GM12878 (cell line): ENCODE data around the gene NUAK2. TPM values are rescaled to one million over a fixed set of nuclear protein-coding genes. Genes with fewer than 3 reads are reported as not detected.
A peak's percentile ranks its signal among the peaks of the same experiment; 100 is the strongest.

Source experiments
- ATAC-seq: fragments of 200-7000 bp; cut with Tn5 transposase; 3 replicates; pipeline ENCODE4 v1.9.1; 2020; ENCODE audit warnings: mild to moderate bottlenecking, moderate library complexity
- BruUV-seq: library from RNA; stranded (reverse); fragments of 400-500 nt; replicated peaks from 2 replicates; lab custom pipeline; 2021; lab: Mats Ljungman, UMichigan
- CTCF ChIA-PET: fragments of 300-600 bp; sonication (Branson Sonifier 250); formaldehyde crosslinking; extraction: SDS; loops from one replicate; lab custom pipeline; 2021; ENCODE audit warnings: inconsistent platforms; lab: Yijun Ruan, JAX
- POLR2A ChIA-PET: fragments of 350-600 bp; formaldehyde crosslinking; extraction: SDS; loops from one replicate; lab custom pipeline; 2021; ENCODE audit warnings: inconsistent platforms; lab: Charles Lee
- RAD21 ChIA-PET: fragments of 300-600 bp; sonication (Branson Sonifier 250); formaldehyde crosslinking; loops from one replicate; lab custom pipeline; 2023; ENCODE audit warnings: antibody characterized with exemption; ENCODE audit not compliant: unreplicated experiment; lab: Charles Lee
- SMC1A ChIA-PET: fragments of 300-600 bp; sonication (Branson Sonifier 250); formaldehyde crosslinking; loops from one replicate; lab custom pipeline; 2023; ENCODE audit not compliant: unreplicated experiment, uncharacterized antibody; lab: Charles Lee
- DNase-seq: peaks from one replicate; pipeline ENCODE4 v3.0.0-alpha.2; 2011; ENCODE audit warnings: low read depth, low spot score
- FAIRE-seq: peaks from 3 replicates; lab custom pipeline; 2011; peaks lifted over from hg19 to GRCh38; lab: Jason Lieb, UNC
- H2AFZ ChIP-seq: 2 replicates; pipeline ENCODE4 v1.6.0; 2011; ENCODE audit warnings: low read depth, low read length, control low read depth; ENCODE audit not compliant: control insufficient read depth
- H3K27ac ChIP-seq: 2 replicates; pipeline ENCODE4 v1.5.1; 2011; ENCODE audit warnings: control low read depth; ENCODE audit not compliant: control insufficient read depth, insufficient read depth
- H3K27me3 ChIP-seq, 2 experiments: replicated peaks in 1 of 2; 2 replicates each; pipeline versions ENCODE4 v1.6.0 to v1.6.1; 2011; ENCODE audit warnings: low read length in 1 of 2; ENCODE audit not compliant: control insufficient read depth in 2 of 2, insufficient read depth in 2 of 2
- H3K36me3 ChIP-seq, 2 experiments: 2 replicates each; pipeline ENCODE4 v1.5.1; 2011; ENCODE audit warnings: low read length in 1 of 2; ENCODE audit not compliant: control insufficient read depth in 2 of 2, insufficient read depth in 2 of 2
- H3K4me1 ChIP-seq: 2 replicates; pipeline ENCODE4 v1.6.1; 2011; ENCODE audit warnings: mild to moderate bottlenecking, low read length, moderate library complexity, mixed read lengths; ENCODE audit not compliant: control insufficient read depth, insufficient read depth
- H3K4me2 ChIP-seq: 2 replicates; pipeline ENCODE4 v1.6.0; 2011; ENCODE audit warnings: control low read depth; ENCODE audit not compliant: control insufficient read depth, insufficient read depth
- H3K4me3 ChIP-seq: fragments of 200-600 bp; sonication (generic); 2 replicates; pipeline ENCODE4 v1.5.1; 2016
- H3K79me2 ChIP-seq: 2 replicates; pipeline ENCODE4 v1.6.0; 2011; ENCODE audit warnings: low read length; ENCODE audit not compliant: control insufficient read depth, insufficient read depth
- H3K9ac ChIP-seq: 2 replicates; pipeline ENCODE4 v1.8.0; 2011; ENCODE audit warnings: low read length, control low read depth, mixed read lengths; ENCODE audit not compliant: control insufficient read depth, insufficient read depth
- H3K9me3 ChIP-seq: replicated peaks from 3 replicates; pipeline ENCODE4 v1.5.1; 2011; ENCODE audit warnings: mild to moderate bottlenecking, low read length; ENCODE audit not compliant: control insufficient read depth, insufficient read depth
- H4K20me1 ChIP-seq: 2 replicates; pipeline ENCODE4 v1.6.0; 2011; ENCODE audit not compliant: control insufficient read depth, insufficient read depth
- ATF3 ChIP-seq: IDR thresholded peaks from 2 replicates; pipeline ENCODE4 v1.6.1; 2011; ENCODE audit warnings: low read depth, mild to moderate bottlenecking, low read length, moderate library complexity, borderline replicate concordance; ENCODE audit errors: extremely low read depth
- EP300 ChIP-seq, 2 experiments: fragments of 150-350 bp in 1 of 2; IDR thresholded peaks; 2 replicates each; pipeline ENCODE4 v1.6.1; 2011 to 2012; ENCODE audit warnings: low read depth in 2 of 2, low read length in 2 of 2, borderline replicate concordance in 1 of 2, improper control_type of control experiment in 1 of 2, inconsistent platforms in 1 of 2; ENCODE audit not compliant: control insufficient read depth in 1 of 2
- IKZF1 ChIP-seq: fragments of 450-650 bp; conservative IDR thresholded peaks from 2 replicates; pipeline ENCODE4 v1.6.1; 2017; ENCODE audit warnings: antibody characterized with exemption, mild to moderate bottlenecking
- JUND ChIP-seq: IDR thresholded peaks from 2 replicates; pipeline ENCODE4 v1.6.1; 2012; ENCODE audit warnings: low read depth, mild to moderate bottlenecking, low read length, improper control_type of control experiment, moderate library complexity
- NFYA ChIP-seq: IDR thresholded peaks from 2 replicates; pipeline ENCODE4 v1.6.1; 2011; ENCODE audit warnings: low read depth, mild to moderate bottlenecking, low read length, improper control_type of control experiment, borderline replicate concordance
- RAD21 ChIP-seq: IDR thresholded peaks from 2 replicates; pipeline ENCODE4 v1.6.1; 2011; ENCODE audit warnings: mild to moderate bottlenecking, low read depth, low read length, moderate library complexity; ENCODE audit not compliant: insufficient read depth
- SMC3 ChIP-seq: IDR thresholded peaks from 2 replicates; pipeline ENCODE4 v1.6.1; 2011; ENCODE audit warnings: low read length, improper control_type of control experiment, borderline replicate concordance
- ZNF24 ChIP-seq: fragments of 450-650 bp; IDR thresholded peaks from 2 replicates; pipeline ENCODE4 v1.6.1; 2017; ENCODE audit warnings: antibody characterized with exemption, mild to moderate bottlenecking
- WGBS: methylation state at CpG from one replicate; pipeline ENCODE4 v1.1.6; 2016; ENCODE audit warnings: low lambda C conversion rate; ENCODE audit not compliant: insufficient replicate concordance, insufficient coverage; ENCODE audit errors: missing lambda C conversion rate; 5-methylcytosine and 5-hydroxymethylcytosine counted together
- in situ Hi-C: fragments of 300-500 bp; cut with MboI; formaldehyde crosslinking; loops from 9 replicates; pipeline ENCODE4 v1.14.3; 2018; ENCODE audit warnings: mixed read lengths
- intact Hi-C: fragments of 100-400 bp; cut with micrococcal nuclease; formaldehyde crosslinking; loops from one replicate; pipeline ENCODE4 v1.14.2; 2022; ENCODE audit not compliant: unreplicated experiment
- polyA plus RNA-seq, 11 experiments: library from polyadenylated mRNA; depleted of rRNA in 4 of 11; unstranded in 6 of 11; stranded (reverse) in 5 of 11; fragments of >200 nt; fragmentation: Nextera tagmentation in 4 of 11; fragmentation: Illumina TruSeq in 1 of 11; extraction: Ambion mirVana in 4 of 11; extraction: Trizol in 1 of 11; gene quantifications; 1 replicate in 1 of 11; 2 replicates in 10 of 11; pipeline versions ENCODE4 v1.2.1 to v1.2.3, GENCODE V29; 2011 to 2016; ENCODE audit warnings: inconsistent platforms in 2 of 11, missing spikeins in 2 of 11, low read depth in 1 of 11
- total RNA-seq, 4 experiments: library from RNA; depleted of rRNA in 3 of 4; stranded (reverse); fragments of >200 nt in 3 of 4; fragmentation: Illumina TruSeq in 1 of 4; extraction: Trizol in 1 of 4; gene quantifications; 2 replicates each; pipeline versions ENCODE4 v1.2.1 to v1.2.3, GENCODE V29; 2013 to 2021
- TF ChIP-seq, protein P1 (sequence below): fragments of 450-650 bp; formaldehyde crosslinking; IDR thresholded peaks from 2 replicates; pipeline ENCODE4 v1.4.0; 2020; ENCODE audit warnings: mild to moderate bottlenecking, moderate library complexity

NUAK2 gene
- total and polyA plus RNA-seq, 10 of the 15 experiments (the other 5 are each of a cell fraction or from before 2014, with no cell fraction given) = 0.27 to 3.0 (median 1.2) TPM

DNA sequence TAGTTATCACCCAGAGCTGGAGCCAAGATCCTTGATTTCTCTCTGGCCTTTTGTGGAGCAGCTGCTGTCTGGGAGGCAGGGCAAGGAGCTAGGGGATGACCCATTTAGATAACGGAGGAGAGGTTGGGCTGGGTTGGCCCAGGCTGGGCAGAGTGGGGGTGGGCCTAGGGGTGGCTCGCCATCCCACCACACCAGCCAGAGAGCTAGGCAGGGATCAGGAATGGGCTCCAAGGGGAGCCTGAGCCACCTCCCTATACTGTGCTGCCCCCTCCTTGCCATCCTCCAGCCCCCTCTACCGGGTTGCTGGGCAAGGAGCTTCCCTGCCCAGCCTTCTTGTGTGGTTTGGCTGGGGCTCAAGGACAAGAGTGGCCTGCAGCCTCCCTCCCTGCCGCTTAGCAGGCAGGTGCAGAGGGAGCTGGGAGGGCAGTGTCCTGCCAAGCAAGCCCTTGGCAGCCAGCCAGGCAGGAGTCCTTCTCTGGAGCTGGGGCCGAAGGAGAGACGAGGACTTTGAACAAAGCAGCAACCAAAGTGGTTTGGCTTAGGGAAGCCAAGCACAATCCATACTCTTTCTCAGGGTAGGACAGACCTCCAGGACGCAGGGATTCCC, 4.1 kb downstream of the NUAK2 start:
- intact Hi-C loops (no loop called here), in situ Hi-C loops (no loop called here)
- Histone ChIP-seq H3K79me2 (no peaks in the 10 kb centered on the region), H2AFZ (no peak overlapping the region), H3K9me3 (no peaks in the 10 kb centered on the region; the same call in 2 of the 3 replicates), H3K36me3 (no peaks in the 10 kb centered on the region), H3K27me3 (peaks cover 0 to 8% of the 10 kb centered on the region in 2 experiments; a peak in 2 of 4 replicates), H3K27ac (no peak overlapping the region), H3K4me2 (no peak overlapping the region), H3K4me3 (no peak overlapping the region), H3K9ac (no peak overlapping the region), H3K4me1 (peaks cover 22% of the 10 kb centered on the region), H4K20me1 (no peaks in the 10 kb centered on the region; the same call in 1 of the 2 replicates)
- no peak for FAIRE-seq
- no TSS peak for BruUV-seq
- 21% methylated on average over 6 of the region's 7 CpGs for WGBS
- no peak for ATAC-seq
- CTCF ChIA-PET = interaction anchor here (1.1 to 59.5 kb wide), 8 partner anchors 8 to 114 kb away, joined by 3 to 2333 read pairs (median 16); no protein-coding TSS in a partner anchor
- RAD21 ChIA-PET = interaction anchor here (0.8 to 23.9 kb wide), 10 partner anchors 8 to 124 kb away, joined by 3 to 892 read pairs (median 9); no protein-coding TSS in a partner anchor
- POLR2A ChIA-PET = interaction anchor here (0.6 to 3.6 kb wide), 7 partner anchors 23 to 165 kb away, joined by 3 to 106 read pairs (median 6); no protein-coding TSS in a partner anchor
- no peak for DNase-seq
- 0 out of 2 replicates have a peak, but pooled peaks have one; percentile 34 for TF ChIP-seq IKZF1
- no peak for TF ChIP-seq JUND
- TF ChIP-seq SMC3 = no peak
- no peak for TF ChIP-seq EP300 (IDR thresholded peaks at IDR 0.05; ENCODE audit: borderline replicate concordance in 1 of 2, control insufficient read depth in 1 of 2, low read depth in 2 of 2, low read length in 2 of 2)
- TF ChIP-seq RAD21 = peak; percentile 14; the same call in 1 of the 2 replicates
- no peak for TF ChIP-seq ZNF24
- TF ChIP-seq, protein P1, sequence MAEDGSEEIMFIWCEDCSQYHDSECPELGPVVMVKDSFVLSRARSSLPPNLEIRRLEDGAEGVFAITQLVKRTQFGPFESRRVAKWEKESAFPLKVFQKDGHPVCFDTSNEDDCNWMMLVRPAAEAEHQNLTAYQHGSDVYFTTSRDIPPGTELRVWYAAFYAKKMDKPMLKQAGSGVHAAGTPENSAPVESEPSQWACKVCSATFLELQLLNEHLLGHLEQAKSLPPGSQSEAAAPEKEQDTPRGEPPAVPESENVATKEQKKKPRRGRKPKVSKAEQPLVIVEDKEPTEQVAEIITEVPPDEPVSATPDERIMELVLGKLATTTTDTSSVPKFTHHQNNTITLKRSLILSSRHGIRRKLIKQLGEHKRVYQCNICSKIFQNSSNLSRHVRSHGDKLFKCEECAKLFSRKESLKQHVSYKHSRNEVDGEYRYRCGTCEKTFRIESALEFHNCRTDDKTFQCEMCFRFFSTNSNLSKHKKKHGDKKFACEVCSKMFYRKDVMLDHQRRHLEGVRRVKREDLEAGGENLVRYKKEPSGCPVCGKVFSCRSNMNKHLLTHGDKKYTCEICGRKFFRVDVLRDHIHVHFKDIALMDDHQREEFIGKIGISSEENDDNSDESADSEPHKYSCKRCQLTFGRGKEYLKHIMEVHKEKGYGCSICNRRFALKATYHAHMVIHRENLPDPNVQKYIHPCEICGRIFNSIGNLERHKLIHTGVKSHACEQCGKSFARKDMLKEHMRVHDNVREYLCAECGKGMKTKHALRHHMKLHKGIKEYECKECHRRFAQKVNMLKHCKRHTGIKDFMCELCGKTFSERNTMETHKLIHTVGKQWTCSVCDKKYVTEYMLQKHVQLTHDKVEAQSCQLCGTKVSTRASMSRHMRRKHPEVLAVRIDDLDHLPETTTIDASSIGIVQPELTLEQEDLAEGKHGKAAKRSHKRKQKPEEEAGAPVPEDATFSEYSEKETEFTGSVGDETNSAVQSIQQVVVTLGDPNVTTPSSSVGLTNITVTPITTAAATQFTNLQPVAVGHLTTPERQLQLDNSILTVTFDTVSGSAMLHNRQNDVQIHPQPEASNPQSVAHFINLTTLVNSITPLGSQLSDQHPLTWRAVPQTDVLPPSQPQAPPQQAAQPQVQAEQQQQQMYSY (CRISPR knock-in tag) = no peak
- no peak for TF ChIP-seq NFYA
- TF ChIP-seq ATF3 = no peak
- SMC1A ChIA-PET = interaction anchor here (0.8 to 35.1 kb wide), 8 partner anchors 8 to 89 kb away, joined by 3 to 1445 read pairs (median 4); no protein-coding TSS in a partner anchor
